A549 (cell line): ENCODE results near the gene TLNRD1.

Experiments
- CHD2 ChIP-seq: fragments of 150-350 bp; IDR thresholded peaks from 2 replicates; pipeline ENCODE4 v1.6.1; 2014; ENCODE audit warnings: low read length; ENCODE audit not compliant: partially characterized antibody
- CHD4 ChIP-seq: fragments of 200-600 bp; sonication (generic); IDR thresholded peaks from 2 replicates; pipeline ENCODE4 v1.6.1; 2016; ENCODE audit warnings: antibody characterized with exemption, mild to moderate bottlenecking, borderline replicate concordance
- JUNB ChIP-seq: fragments of >200 bp; sonication (Bioruptor Twin); formaldehyde crosslinking; IDR thresholded peaks from 2 replicates; pipeline ENCODE4 v1.6.1; 2016
- MAZ ChIP-seq: fragments of 150-350 bp; IDR thresholded peaks from 2 replicates; pipeline ENCODE4 v1.6.1; 2014; ENCODE audit warnings: antibody characterized with exemption, low read depth, low read length, borderline replicate concordance
- POLR2A ChIP-seq: IDR thresholded peaks from 2 replicates; pipeline ENCODE4 v1.6.1; 2012; ENCODE audit warnings: mild to moderate bottlenecking, low read length
- POLR2AphosphoS2 ChIP-seq: conservative IDR thresholded peaks from 2 replicates; pipeline ENCODE4 v1.6.1; 2012; ENCODE audit warnings: low read length, improper control_type of control experiment, inconsistent platforms
- RAD21 ChIP-seq, 2 experiments: fragments of >200 bp in 1 of 2; sonication (Bioruptor Twin) in 1 of 2; formaldehyde crosslinking in 1 of 2; IDR thresholded peaks in 1 of 2; conservative IDR thresholded peaks in 1 of 2; 2 replicates in 1 of 2; 3 replicates in 1 of 2; pipeline ENCODE4 v1.6.1; 2012 to 2018; ENCODE audit warnings: inconsistent platforms in 1 of 2
- RNF2 ChIP-seq: fragments of 200-600 bp; sonication (generic); IDR thresholded peaks from 2 replicates; pipeline ENCODE4 v1.6.1; 2016; ENCODE audit warnings: low read depth, mild to moderate bottlenecking, antibody characterized with exemption, moderate library complexity, borderline replicate concordance
- SMC3 ChIP-seq: fragments of >200 bp; sonication (Bioruptor Twin); formaldehyde crosslinking; IDR thresholded peaks from 3 replicates; pipeline ENCODE4 v1.6.1; 2018; ENCODE audit warnings: inconsistent platforms
- TP53 ChIP-seq: fragments of 250-450 bp; sonication (Bioruptor Pico); IDR thresholded peaks from 2 replicates; pipeline ENCODE4 v1.5.0; 2021; ENCODE audit warnings: mild to moderate bottlenecking, moderate library complexity
- ZFP36 ChIP-seq: fragments of 450-650 bp; IDR thresholded peaks from 2 replicates; pipeline ENCODE4 v1.6.1; 2014; ENCODE audit warnings: borderline replicate concordance; ENCODE audit not compliant: partially characterized antibody
- TF ChIP-seq, protein P1 (sequence below): fragments of >200 bp; sonication (Bioruptor Twin); formaldehyde crosslinking; IDR thresholded peaks from 3 replicates; pipeline ENCODE4 v1.5.1; 2016
- TF ChIP-seq, protein P2 (sequence below): fragments of 450-650 bp; IDR thresholded peaks from 2 replicates; pipeline ENCODE4 v1.6.1; 2014; ENCODE audit warnings: antibody characterized with exemption

DNA sequence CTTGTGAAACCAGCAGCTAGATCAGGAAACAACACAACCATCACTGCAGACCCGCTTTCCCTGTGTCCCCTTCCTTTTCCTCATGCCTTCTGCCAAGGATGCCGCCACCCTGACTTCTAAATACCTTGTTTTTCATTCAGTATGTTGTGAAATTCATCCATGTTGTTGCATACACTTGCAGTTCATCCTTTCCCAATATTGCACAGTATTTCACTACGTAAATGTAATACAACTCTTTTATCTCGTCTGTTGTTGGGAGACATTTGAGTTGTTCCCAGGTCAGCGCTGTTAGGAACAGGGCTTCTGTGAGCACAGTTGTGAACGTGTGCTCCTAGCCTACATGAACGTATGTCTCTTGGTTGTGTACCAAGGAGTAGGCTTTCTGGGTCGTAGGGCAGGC lies 24.2 kb downstream of the TLNRD1 start:
- TF ChIP-seq, protein P1, sequence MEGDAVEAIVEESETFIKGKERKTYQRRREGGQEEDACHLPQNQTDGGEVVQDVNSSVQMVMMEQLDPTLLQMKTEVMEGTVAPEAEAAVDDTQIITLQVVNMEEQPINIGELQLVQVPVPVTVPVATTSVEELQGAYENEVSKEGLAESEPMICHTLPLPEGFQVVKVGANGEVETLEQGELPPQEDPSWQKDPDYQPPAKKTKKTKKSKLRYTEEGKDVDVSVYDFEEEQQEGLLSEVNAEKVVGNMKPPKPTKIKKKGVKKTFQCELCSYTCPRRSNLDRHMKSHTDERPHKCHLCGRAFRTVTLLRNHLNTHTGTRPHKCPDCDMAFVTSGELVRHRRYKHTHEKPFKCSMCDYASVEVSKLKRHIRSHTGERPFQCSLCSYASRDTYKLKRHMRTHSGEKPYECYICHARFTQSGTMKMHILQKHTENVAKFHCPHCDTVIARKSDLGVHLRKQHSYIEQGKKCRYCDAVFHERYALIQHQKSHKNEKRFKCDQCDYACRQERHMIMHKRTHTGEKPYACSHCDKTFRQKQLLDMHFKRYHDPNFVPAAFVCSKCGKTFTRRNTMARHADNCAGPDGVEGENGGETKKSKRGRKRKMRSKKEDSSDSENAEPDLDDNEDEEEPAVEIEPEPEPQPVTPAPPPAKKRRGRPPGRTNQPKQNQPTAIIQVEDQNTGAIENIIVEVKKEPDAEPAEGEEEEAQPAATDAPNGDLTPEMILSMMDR = no peak
- TF ChIP-seq CHD2 = no peak
- TF ChIP-seq TP53 (CRISPR knock-in tag) = no peak
- TF ChIP-seq SMC3 = no peak
- no peak for TF ChIP-seq MAZ
- TF ChIP-seq RNF2 = no peak
- TF ChIP-seq POLR2A = no peak
- TF ChIP-seq CHD4 = no peak
- TF ChIP-seq RAD21 (conservative IDR thresholded peaks at IDR 0.05 in 1 of 2, IDR thresholded peaks at IDR 0.05 in 1 of 2) = no peak
- no peak for TF ChIP-seq ZFP36
- TF ChIP-seq, protein P2, sequence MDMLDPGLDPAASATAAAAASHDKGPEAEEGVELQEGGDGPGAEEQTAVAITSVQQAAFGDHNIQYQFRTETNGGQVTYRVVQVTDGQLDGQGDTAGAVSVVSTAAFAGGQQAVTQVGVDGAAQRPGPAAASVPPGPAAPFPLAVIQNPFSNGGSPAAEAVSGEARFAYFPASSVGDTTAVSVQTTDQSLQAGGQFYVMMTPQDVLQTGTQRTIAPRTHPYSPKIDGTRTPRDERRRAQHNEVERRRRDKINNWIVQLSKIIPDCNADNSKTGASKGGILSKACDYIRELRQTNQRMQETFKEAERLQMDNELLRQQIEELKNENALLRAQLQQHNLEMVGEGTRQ = no peak
- TF ChIP-seq JUNB = no peak
- no peak for TF ChIP-seq POLR2AphosphoS2
